HFFc6 (cell line): ENCODE data around the gene SCARB1. TPM values are rescaled to one million over a fixed set of nuclear protein-coding genes. Genes with fewer than 3 reads are reported as not detected.

Experiments
- DNase-seq: peaks from one replicate; pipeline ENCODE4 v3.0.0-alpha.2; 2018
- H3K27ac Mint-ChIP-seq: 2 replicates; pipeline ENCODE4 v1.8.0; 2020; ENCODE audit warnings: mild to moderate bottlenecking, mixed read lengths
- H3K27me3 Mint-ChIP-seq: 2 replicates; pipeline ENCODE4 v1.8.0; 2021; ENCODE audit warnings: mild to moderate bottlenecking, moderate library complexity, mixed read lengths; ENCODE audit not compliant: insufficient read depth
- H3K36me3 Mint-ChIP-seq: 2 replicates; pipeline ENCODE4 v1.8.0; 2021; ENCODE audit warnings: low read depth, mixed read lengths
- H3K4me1 Mint-ChIP-seq: 2 replicates; pipeline ENCODE4 v1.8.0; 2020; ENCODE audit warnings: low read depth, mixed read lengths
- H3K4me3 Mint-ChIP-seq: 2 replicates; pipeline ENCODE4 v1.8.0; 2020; ENCODE audit warnings: mild to moderate bottlenecking, moderate library complexity, mixed read lengths
- H3K9me3 Mint-ChIP-seq: 2 replicates; pipeline ENCODE4 v1.8.0; 2020; ENCODE audit warnings: mild to moderate bottlenecking, mixed read lengths
- total RNA-seq, 6 experiments: library from RNA; stranded (reverse); fragmentation: NEBNext Ultra II Directional; extraction: Animal tissue kit (Norgen Biotek cat#: 25700); gene quantifications; 2 replicates in 1 of 6; 3 replicates in 5 of 6; pipeline ENCODE4 v1.2.3, GENCODE V29; 2021
- TF ChIP-seq, protein P1 (sequence below): fragments of 200-600 bp; sonication (generic); IDR thresholded peaks from 2 replicates; pipeline ENCODE4 v1.5.0; 2021; ENCODE audit warnings: antibody characterized with exemption, mild to moderate bottlenecking

Gene SCARB1
- total RNA-seq, 6 experiments from 2014 or later: 34.8 to 46.3 (median 36.8) TPM

DNA sequence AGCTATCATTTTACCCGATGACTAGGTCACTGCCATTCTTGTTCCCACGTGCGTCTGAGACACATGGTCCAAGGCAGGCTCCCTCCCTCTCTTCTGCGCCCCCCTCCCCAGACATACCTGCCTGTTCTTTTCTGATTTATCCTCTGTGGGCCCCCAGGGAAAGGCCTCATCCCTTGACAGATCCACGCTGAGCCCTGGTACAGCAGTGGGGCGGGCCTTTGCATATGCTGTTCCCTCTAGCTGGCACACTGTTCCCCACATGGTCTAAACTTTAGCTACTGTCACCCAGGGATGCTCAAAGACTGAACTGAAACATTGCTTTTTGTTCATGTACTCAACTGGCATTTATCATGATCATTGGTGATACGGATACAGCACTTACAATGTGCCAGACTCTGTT lies 122.5 kb downstream of the SCARB1 start:
- no peak overlapping the region; the same call in 1 of the 2 replicates for H3K4me3 Mint-ChIP-seq
- no peaks in the 10 kb centered on the region for H3K27me3 Mint-ChIP-seq

DNA sequence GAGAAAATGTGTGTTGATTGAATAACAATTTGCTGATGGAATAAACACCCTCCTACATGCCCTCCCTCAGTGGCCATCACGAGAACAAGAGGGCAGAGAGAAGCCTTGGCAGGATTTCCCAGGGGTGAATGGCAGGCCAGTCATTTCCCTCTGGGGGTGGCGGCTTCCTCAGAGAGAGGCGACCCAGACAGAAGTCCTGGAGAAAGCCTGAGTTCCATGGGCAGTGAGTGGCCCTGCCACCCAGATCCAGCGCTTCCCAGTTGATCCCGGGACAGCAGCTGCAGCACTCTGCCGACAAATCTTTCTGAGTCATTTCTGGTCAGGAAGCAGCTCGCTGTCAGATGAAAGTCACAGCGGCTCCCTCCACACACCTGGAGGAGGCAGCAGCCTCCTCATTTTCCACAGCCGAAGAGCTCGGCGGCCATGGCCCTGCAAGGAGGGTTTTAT lies 123.0 kb downstream of the SCARB1 start:
- Mint-ChIP-seq H3K4me1 (peaks cover 50% of the 10 kb centered on the region), H3K36me3 (peaks cover 7% of the 10 kb centered on the region; the same call in 1 of the 2 replicates)
- DNase-seq: peak; percentile 71

More for the DNA sequence above, 122.5 kb downstream of the SCARB1 start:
- no peak for DNase-seq
- Mint-ChIP-seq H3K4me1 (peaks cover 55% of the 10 kb centered on the region), H3K9me3 (peaks cover 18% of the 10 kb centered on the region), H3K36me3 (peaks cover 7% of the 10 kb centered on the region; the same call in 1 of the 2 replicates), H3K27ac (peak overlapping the region; percentile 49; the same call in 1 of the 2 replicates)
- TF ChIP-seq, protein P1, sequence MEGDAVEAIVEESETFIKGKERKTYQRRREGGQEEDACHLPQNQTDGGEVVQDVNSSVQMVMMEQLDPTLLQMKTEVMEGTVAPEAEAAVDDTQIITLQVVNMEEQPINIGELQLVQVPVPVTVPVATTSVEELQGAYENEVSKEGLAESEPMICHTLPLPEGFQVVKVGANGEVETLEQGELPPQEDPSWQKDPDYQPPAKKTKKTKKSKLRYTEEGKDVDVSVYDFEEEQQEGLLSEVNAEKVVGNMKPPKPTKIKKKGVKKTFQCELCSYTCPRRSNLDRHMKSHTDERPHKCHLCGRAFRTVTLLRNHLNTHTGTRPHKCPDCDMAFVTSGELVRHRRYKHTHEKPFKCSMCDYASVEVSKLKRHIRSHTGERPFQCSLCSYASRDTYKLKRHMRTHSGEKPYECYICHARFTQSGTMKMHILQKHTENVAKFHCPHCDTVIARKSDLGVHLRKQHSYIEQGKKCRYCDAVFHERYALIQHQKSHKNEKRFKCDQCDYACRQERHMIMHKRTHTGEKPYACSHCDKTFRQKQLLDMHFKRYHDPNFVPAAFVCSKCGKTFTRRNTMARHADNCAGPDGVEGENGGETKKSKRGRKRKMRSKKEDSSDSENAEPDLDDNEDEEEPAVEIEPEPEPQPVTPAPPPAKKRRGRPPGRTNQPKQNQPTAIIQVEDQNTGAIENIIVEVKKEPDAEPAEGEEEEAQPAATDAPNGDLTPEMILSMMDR: no peak

DNA sequence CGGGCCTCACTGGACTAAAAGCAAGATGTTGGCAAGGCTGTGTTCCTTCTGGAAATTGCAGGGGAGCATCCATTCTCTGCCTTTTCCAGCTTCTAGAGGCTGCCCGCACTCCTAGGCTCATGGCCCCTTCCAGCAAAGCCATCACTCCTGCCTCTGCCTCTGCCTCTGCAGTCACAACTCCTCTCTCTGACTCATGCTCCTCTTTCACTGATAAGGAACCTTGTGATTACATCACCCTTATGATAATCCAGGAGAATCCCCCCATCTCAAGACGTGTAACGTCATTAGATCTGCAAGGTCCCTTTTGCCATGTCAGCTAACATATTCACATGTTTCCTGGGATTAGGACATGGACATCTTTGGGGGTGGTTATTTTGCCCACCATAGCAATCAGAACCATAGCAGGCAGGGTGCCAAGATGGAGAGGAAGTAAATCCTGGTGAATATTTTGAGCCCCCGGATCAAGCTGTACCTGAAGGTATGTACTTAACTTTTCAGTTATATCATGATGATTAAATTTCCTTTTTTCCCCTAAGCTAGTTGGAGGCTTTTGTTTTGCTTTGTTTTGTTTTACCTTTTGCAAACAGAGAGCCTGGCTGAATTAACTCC lies 123.6 kb downstream of the SCARB1 start:
- Mint-ChIP-seq H3K9me3 (peaks cover 18% of the 10 kb centered on the region), H3K4me1 (peaks cover 44% of the 10 kb centered on the region), H3K27ac (peak overlapping the region; percentile 49), H3K27me3 (peaks cover 5% of the 10 kb centered on the region; the same call in 1 of the 2 replicates), H3K36me3 (peaks cover 7% of the 10 kb centered on the region; the same call in 1 of the 2 replicates), H3K4me3 (peak overlapping the region; percentile 34; the same call in 1 of the 2 replicates)
- TF ChIP-seq, protein P1: no peak
- no peak for DNase-seq

More for the DNA sequence above, 123.0 kb downstream of the SCARB1 start:
- Mint-ChIP-seq H3K27ac (peak overlapping the region; percentile 49), H3K9me3 (peaks cover 18% of the 10 kb centered on the region), H3K27me3 (peaks cover under 1% of the 10 kb centered on the region; the same call in 1 of the 2 replicates), H3K4me3 (peak overlapping the region; percentile 34; the same call in 1 of the 2 replicates)
- TF ChIP-seq, protein P1: peak; percentile 43

DNA sequence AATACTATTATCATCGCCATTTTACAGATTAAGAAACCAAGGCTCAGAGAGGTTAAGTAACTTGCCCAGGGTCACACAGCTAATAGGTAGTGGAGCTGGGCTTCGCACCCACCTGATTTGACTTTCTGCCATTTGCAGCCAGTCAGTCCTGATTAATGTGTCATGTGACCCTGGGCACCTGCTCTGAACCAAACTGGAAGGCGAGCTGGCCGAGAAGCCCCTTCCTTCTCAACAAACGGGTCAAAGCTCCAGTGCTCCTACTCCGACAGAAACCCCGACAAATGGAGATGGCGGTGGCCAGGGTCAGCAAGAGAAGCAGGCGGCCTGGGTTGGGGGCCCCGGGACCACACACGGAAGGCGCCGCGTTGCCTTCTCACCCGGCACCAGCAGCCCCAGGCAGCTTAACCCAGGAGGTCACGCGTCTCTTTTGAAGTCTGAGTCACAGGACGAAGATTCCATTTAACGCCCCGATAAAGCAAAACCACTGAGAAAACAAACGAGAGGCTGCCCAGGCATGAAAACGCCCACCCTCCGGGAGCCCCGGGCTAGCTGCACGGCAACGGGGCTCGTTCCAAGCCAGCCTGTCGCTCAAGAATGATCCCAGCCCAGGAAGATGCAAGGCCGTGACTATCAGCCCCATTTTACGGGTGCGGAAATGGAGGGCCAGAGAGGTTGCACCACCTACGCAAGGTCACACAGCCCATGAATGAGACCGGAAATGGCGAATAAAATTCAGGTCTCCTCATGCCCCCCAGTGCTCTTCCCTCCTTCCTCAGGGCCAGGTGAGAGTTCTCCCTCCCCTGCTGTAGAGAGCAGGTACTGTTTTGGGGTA lies 124.8 kb downstream of the SCARB1 start:
- TF ChIP-seq, protein P1: no peak
- peak overlapping the region; percentile 40 for H3K27ac Mint-ChIP-seq
- H3K4me3 Mint-ChIP-seq: peak overlapping the region; percentile 13; the same call in 1 of the 2 replicates

DNA sequence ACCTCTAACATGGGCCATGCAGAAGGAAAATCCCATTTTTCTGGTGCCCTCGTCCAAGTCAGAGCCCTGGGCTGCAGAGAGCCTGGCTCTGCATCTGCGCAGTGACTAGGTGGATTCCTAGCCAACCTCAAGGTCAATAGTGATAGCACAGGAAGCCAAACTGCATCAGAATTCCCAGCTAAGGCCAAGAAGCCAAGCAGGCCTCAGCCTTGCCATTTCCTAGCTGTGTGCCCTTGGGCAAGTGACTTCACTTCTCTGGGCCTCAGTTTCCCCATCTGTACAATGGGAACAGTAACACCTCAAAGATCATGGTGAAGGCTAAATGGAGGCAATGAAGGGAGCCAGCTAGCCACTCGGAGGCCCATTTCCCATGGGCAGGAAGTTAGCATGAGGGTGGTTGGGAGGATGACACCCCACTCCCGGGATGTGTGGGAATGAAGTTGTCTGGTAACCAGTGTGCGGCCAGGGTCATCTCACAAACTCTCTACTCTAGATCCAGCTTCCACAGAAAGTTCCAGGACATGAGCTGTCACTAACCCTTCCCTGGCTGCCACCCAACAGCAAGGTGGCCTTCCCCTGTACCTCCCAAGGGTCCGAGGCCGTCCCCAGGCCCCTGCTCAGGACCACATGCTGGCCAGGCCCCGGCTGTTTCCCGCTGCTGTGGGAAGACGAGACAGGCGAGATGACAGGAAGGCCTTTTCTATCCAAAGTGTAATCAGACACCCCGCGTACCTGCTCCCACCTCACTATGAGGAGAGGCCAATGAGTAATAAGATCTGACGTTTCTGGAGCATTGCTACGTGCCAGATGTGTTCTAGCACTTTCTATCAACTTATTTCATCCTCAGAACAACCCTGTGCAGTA lies 125.7 kb downstream of the SCARB1 start:
- no peak for DNase-seq
- H3K4me3 Mint-ChIP-seq: no peak overlapping the region
- H3K27me3 Mint-ChIP-seq: peaks cover 5% of the 10 kb centered on the region; the same call in 1 of the 2 replicates
- H3K27ac Mint-ChIP-seq: no peak overlapping the region; the same call in 1 of the 2 replicates
- H3K4me1 Mint-ChIP-seq: peaks cover 43% of the 10 kb centered on the region
- peaks cover 18% of the 10 kb centered on the region for H3K9me3 Mint-ChIP-seq
- TF ChIP-seq, protein P1: no peak
- H3K36me3 Mint-ChIP-seq: peaks cover 7% of the 10 kb centered on the region; the same call in 1 of the 2 replicates

More for the DNA sequence above, 124.8 kb downstream of the SCARB1 start:
- Mint-ChIP-seq H3K9me3 (peaks cover 18% of the 10 kb centered on the region), H3K27me3 (peaks cover 5% of the 10 kb centered on the region; the same call in 1 of the 2 replicates), H3K4me1 (peaks cover 43% of the 10 kb centered on the region), H3K36me3 (peaks cover 7% of the 10 kb centered on the region; the same call in 1 of the 2 replicates)
- peak; percentile 75 for DNase-seq
